Measurements from ENCODE around the gene DCK.
"Not testable (repeated sequence)": the region's sequence is repeated elsewhere in the genome, so short reads cannot be mapped to it uniquely, and the experiment has no call there.

The DCK gene

GRCh38 chr4:70996018-70996360 is 2.5 kb downstream of the DCK start:
- no peak for TF ChIP-seq CTCF (IDR thresholded peaks at IDR 0.05; ENCODE audit: low read depth, low read length, missing control alignments)
- no peak overlapping the region for H3K4me3 ChIP-seq (ENCODE audit: low read depth, low read length)
- in situ Hi-C loops (cut with HindIII; ENCODE audit: low sequenced_read_pairs), result loop anchor here (25.0 kb wide), 1 partner anchor 159 kb away; the partner anchor contains the start of gene GRSF1
- no peak for DNase-seq (ENCODE audit: low read depth)

- in situ Hi-C loops (cut with HindIII; ENCODE audit: low sequenced_read_pairs), result loop anchor here (25.0 kb wide), 1 partner anchor 160 kb away; the partner anchor contains the start of gene GRSF1
- no peak overlapping the region for H3K4me3 ChIP-seq (ENCODE audit: low read depth, low read length)
- no peak for TF ChIP-seq CTCF (IDR thresholded peaks at IDR 0.05; ENCODE audit: low read depth, low read length, missing control alignments)
- DNase-seq (ENCODE audit: low read depth), result no peak
Measured at GRCh38 chr4:70997036-70997435, 3.6 kb downstream of the DCK start.

GRCh38 chr4:70997546-70997945 is 4.1 kb downstream of the DCK start:
- in situ Hi-C loops (cut with HindIII; ENCODE audit: low sequenced_read_pairs), result loop anchor here (25.0 kb wide), 1 partner anchor 160 kb away; the partner anchor contains the start of gene GRSF1
- no peak for DNase-seq (ENCODE audit: low read depth)
- H3K4me3 ChIP-seq (ENCODE audit: low read depth, low read length), result no peak overlapping the region
- no peak for TF ChIP-seq CTCF (IDR thresholded peaks at IDR 0.05; ENCODE audit: low read depth, low read length, missing control alignments)

- H3K4me3 ChIP-seq (ENCODE audit: low read depth, low read length); DNase-seq (ENCODE audit: low read depth): not testable (repeated sequence)
- in situ Hi-C loops (cut with HindIII; ENCODE audit: low sequenced_read_pairs), result loop anchor here (25.0 kb wide), 1 partner anchor 162 kb away; the partner anchor contains the start of gene GRSF1
Measured at GRCh38 chr4:70999639-71000038, 6.2 kb downstream of the DCK start.

- H3K4me3 ChIP-seq (ENCODE audit: low read depth, low read length); in situ Hi-C loops (cut with HindIII; ENCODE audit: low sequenced_read_pairs); DNase-seq (ENCODE audit: low read depth): not testable (repeated sequence)
Measured at GRCh38 chr4:71001363-71001762, 7.9 kb downstream of the DCK start.

GRCh38 chr4:71004281-71004851 is 10.9 kb downstream of the DCK start:
- no peak overlapping the region for H3K4me3 ChIP-seq (ENCODE audit: low read depth, low read length)

GRCh38 chr4:71005025-71005424 is 11.6 kb downstream of the DCK start:
- H3K4me3 ChIP-seq (ENCODE audit: low read depth, low read length); in situ Hi-C loops (cut with HindIII; ENCODE audit: low sequenced_read_pairs); DNase-seq (ENCODE audit: low read depth): not testable (repeated sequence)

More at GRCh38 chr4:71004281-71004851, 10.9 kb downstream of the DCK start:
- in situ Hi-C loops (cut with HindIII; ENCODE audit: low sequenced_read_pairs), result no loop called here
- no peak for DNase-seq (ENCODE audit: low read depth)
- TF ChIP-seq CTCF (IDR thresholded peaks at IDR 0.05; ENCODE audit: low read depth, low read length, missing control alignments), result no peak

- H3K4me3 ChIP-seq (ENCODE audit: low read depth, low read length), result no peak overlapping the region
- in situ Hi-C loops (cut with HindIII; ENCODE audit: low sequenced_read_pairs), result no loop called here
- DNase-seq (ENCODE audit: low read depth), result no peak
- no peak for TF ChIP-seq CTCF (IDR thresholded peaks at IDR 0.05; ENCODE audit: low read depth, low read length, missing control alignments)
Measured at GRCh38 chr4:71006203-71006907, 12.9 kb downstream of the DCK start.
